Glomerular visceral epithelial cell (primary cell): ENCODE results near the gene C3orf20.

Experiments used
- DNase-seq: peaks from one replicate; pipeline ENCODE4 v3.0.0-alpha.2; 2016; ENCODE audit errors: extremely low spot score

Gene C3orf20

GRCh38 chr3:14674841-14675240 lies at the start of gene C3orf20:
C3orf20 (plus strand) TSS chr3:14675141; CDS start chr3:14682714, 7,573 bp downstream.
- DNase-seq = no peak

GRCh38 chr3:14625443-14625842 lies 49.5 kb upstream of the C3orf20 start:
- DNase-seq = no peak

- no peak for DNase-seq
Observed at GRCh38 chr3:14627815-14628214, 47.1 kb upstream of the C3orf20 start.

- DNase-seq = no peak
Observed at GRCh38 chr3:14628406-14628805, 46.5 kb upstream of the C3orf20 start.

GRCh38 chr3:14630404-14631100 lies 44.4 kb upstream of the C3orf20 start:
- no peak for DNase-seq

- no peak for DNase-seq
Observed at GRCh38 chr3:14631101-14631497, 43.8 kb upstream of the C3orf20 start.

GRCh38 chr3:14631687-14632441 lies 43.1 kb upstream of the C3orf20 start:
- DNase-seq = no peak

GRCh38 chr3:14632442-14632930 lies 42.5 kb upstream of the C3orf20 start:
- no peak for DNase-seq

- DNase-seq = no peak
Observed at GRCh38 chr3:14633417-14633816, 41.5 kb upstream of the C3orf20 start.

GRCh38 chr3:14633819-14634424 lies 41.0 kb upstream of the C3orf20 start:
- peak; percentile 55 for DNase-seq

GRCh38 chr3:14634763-14635400 lies 40.1 kb upstream of the C3orf20 start:
- DNase-seq = no peak

GRCh38 chr3:14636496-14637087 lies 38.3 kb upstream of the C3orf20 start:
- DNase-seq = no peak

- no peak for DNase-seq
Observed at GRCh38 chr3:14640157-14640562, 34.8 kb upstream of the C3orf20 start.

- no peak for DNase-seq
Observed at GRCh38 chr3:14640734-14641133, 34.2 kb upstream of the C3orf20 start.

- no peak for DNase-seq
Observed at GRCh38 chr3:14641346-14641745, 33.6 kb upstream of the C3orf20 start.

GRCh38 chr3:14645453-14645852 lies 29.5 kb upstream of the C3orf20 start:
- no peak for DNase-seq

GRCh38 chr3:14646131-14646573 lies 28.8 kb upstream of the C3orf20 start:
- no peak for DNase-seq

GRCh38 chr3:14646589-14647413 lies 28.1 kb upstream of the C3orf20 start:
- DNase-seq = no peak

- peak; percentile 5 for DNase-seq
Observed at GRCh38 chr3:14647976-14648955, 26.7 kb upstream of the C3orf20 start.

GRCh38 chr3:14649466-14649865 lies 25.5 kb upstream of the C3orf20 start:
- no peak for DNase-seq
